Hematopoietic multipotent progenitor cell treated with erythropoietin and hydrocortisone succinate and interleukin-3 and kit ligand, for 15 days (in vitro differentiated cells): Measurements from ENCODE around the gene HABP2.

Experiments used
- DNase-seq: peaks from one replicate; pipeline ENCODE4 v3.0.0-alpha.2; 2015; ENCODE audit warnings: low spot score

Gene HABP2

GRCh38 chr10:113631684-113632367 is 79.0 kb downstream of the HABP2 start:
- no peak for DNase-seq
